NCI-H345 (cell line): ENCODE results near the gene DGCR6L.
"Not testable (repeated sequence)": the region's sequence is repeated elsewhere in the genome, so short reads cannot be mapped to it uniquely, and the experiment has no call there.

Experiments used
- DNase-seq: peaks from one replicate; lab custom pipeline; 2025; lab: John Stamatoyannopoulos, UW

Gene DGCR6L

GRCh38 chr22:20325996-20326395 lies 6.1 kb upstream of the DGCR6L start:
- not testable (repeated sequence) for DNase-seq

- no peak for DNase-seq
Observed at GRCh38 chr22:20324139-20324516, 4.3 kb upstream of the DGCR6L start.

GRCh38 chr22:20321552-20322211 lies 1.8 kb upstream of the DGCR6L start:
- DNase-seq, result not testable (repeated sequence)

GRCh38 chr22:20320659-20321551 lies 1.0 kb upstream of the DGCR6L start:
- DNase-seq, result not testable (repeated sequence)

GRCh38 chr22:20319041-20319744 lies 667 bp downstream of the DGCR6L start:
- no peak for DNase-seq

- DNase-seq, result not testable (repeated sequence)
Observed at GRCh38 chr22:20318043-20318688, 1.7 kb downstream of the DGCR6L start.

GRCh38 chr22:20317402-20318042 lies 2.3 kb downstream of the DGCR6L start:
- DNase-seq, result not testable (repeated sequence)

GRCh38 chr22:20316844-20317401 lies 2.9 kb downstream of the DGCR6L start:
- no peak for DNase-seq

- DNase-seq, result no peak
Observed at GRCh38 chr22:20316217-20316843, 3.5 kb downstream of the DGCR6L start.

- no peak for DNase-seq
Observed at GRCh38 chr22:20315337-20316216, 4.3 kb downstream of the DGCR6L start.

- DNase-seq, result not testable (repeated sequence)
Observed at GRCh38 chr22:20314741-20315336, 5.0 kb downstream of the DGCR6L start.

- DNase-seq, result not testable (repeated sequence)
Observed at GRCh38 chr22:20314206-20314605, 5.7 kb downstream of the DGCR6L start.

GRCh38 chr22:20313306-20314077 lies 6.4 kb downstream of the DGCR6L start:
- not testable (repeated sequence) for DNase-seq

GRCh38 chr22:20312396-20313191 lies 7.3 kb downstream of the DGCR6L start:
- DNase-seq, result no peak

- not testable (repeated sequence) for DNase-seq
Observed at GRCh38 chr22:20311249-20312062, 8.4 kb downstream of the DGCR6L start.

GRCh38 chr22:20310773-20311172 lies 9.1 kb downstream of the DGCR6L start:
- DNase-seq, result not testable (repeated sequence)

- DNase-seq, result not testable (repeated sequence)
Observed at GRCh38 chr22:20310180-20310579, 9.7 kb downstream of the DGCR6L start.
